ENCODE data around the gene HS3ST5.
"Not testable (repeated sequence)": the region's sequence is repeated elsewhere in the genome, so short reads cannot be mapped to it uniquely, and the experiment has no call there.

HS3ST5 gene

DNA sequence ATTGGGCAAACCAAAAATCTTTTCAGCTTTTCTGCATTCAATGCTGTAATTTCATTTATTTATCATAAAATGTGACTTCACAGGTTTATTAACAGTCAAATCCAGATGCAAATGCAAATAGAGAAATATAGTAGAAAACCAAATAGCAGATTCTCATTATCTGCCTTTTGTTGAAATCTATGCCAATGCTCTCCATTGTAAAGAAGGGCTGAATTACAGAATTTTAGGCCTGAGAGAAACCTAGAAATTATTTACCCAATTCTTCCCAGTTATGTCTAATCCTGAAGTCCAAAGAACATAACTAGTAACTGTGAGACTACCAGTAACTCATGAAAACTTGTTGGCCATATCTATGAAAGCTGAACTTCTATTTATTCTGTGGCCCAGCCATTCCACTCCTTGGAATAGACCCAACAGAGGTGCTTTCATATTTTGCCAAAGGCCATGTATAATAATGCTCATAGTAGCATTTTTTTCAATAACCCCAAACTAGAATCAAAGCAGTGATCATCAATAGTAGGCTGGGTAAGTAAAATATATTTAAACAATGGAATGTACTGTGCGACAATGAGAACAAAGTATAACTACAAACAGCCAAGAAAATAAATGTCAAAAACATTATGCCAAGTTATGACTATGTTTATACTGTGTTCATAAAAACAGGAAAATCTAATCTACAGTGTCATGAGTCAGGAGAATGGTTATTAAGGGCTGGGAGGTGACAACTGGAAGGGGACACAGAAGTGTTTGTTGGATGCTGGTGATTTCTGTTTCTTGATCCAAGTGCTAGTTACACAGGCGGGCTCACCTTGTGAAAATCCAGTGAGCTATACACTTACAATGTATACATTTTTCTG, 183.8 kb downstream of the HS3ST5 start:
- no peak for DNase-seq (ENCODE audit: low read depth in 1 of 2, low spot score in 1 of 2)

DNA sequence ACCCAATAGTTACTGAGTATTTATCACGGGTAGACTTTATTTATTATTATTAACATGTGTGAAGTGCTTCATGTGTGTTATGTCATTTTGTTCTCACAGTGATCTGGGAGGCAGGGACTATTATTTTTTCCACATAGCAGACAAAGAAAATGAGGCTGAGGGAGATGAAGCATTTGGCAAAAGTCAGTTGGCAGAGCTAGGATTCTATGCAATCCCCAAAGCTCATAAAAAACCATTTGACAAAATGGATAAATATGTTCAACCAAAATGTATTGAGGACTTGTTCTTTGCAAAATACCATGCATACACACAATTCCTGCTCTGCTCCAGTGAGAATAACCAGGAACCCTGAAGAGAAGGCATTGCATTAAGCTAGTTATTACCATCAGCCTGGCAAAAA, 184.4 kb downstream of the HS3ST5 start:
- no peak for DNase-seq (ENCODE audit: low read depth in 1 of 2, low spot score in 1 of 2)

GRCh38 chr6:114157848-114158247, 185.0 kb downstream of the HS3ST5 start:
- no peak for DNase-seq (ENCODE audit: low read depth in 1 of 2, low spot score in 1 of 2)

- DNase-seq (ENCODE audit: low read depth in 1 of 2, low spot score in 1 of 2), result no peak
Observed at GRCh38 chr6:114155763-114156162, 187.1 kb downstream of the HS3ST5 start.

- DNase-seq (ENCODE audit: low read depth in 1 of 2, low spot score in 1 of 2), result no peak
Observed at GRCh38 chr6:114154812-114155211, 188.0 kb downstream of the HS3ST5 start.

DNA sequence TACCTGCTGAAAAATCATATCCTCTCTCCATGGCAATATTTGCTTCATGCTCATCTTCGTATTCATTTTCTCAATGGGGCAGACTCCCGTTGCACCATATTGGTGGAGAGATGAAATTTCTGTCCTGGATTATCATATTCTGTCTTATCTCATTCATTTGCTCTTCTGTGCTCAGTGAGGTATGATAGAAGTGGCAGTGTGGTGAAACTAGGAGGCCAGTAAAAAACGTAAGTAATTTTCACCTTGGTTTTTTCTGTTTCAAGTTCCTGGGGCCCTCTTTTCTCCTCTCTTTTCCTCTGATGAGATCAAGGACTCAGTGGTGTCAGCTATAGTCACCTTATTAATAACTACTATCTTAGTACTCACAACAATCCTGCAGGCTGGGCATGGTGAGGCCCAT, 189.4 kb downstream of the HS3ST5 start:
- DNase-seq (ENCODE audit: low read depth in 1 of 2, low spot score in 1 of 2), result no peak

DNA sequence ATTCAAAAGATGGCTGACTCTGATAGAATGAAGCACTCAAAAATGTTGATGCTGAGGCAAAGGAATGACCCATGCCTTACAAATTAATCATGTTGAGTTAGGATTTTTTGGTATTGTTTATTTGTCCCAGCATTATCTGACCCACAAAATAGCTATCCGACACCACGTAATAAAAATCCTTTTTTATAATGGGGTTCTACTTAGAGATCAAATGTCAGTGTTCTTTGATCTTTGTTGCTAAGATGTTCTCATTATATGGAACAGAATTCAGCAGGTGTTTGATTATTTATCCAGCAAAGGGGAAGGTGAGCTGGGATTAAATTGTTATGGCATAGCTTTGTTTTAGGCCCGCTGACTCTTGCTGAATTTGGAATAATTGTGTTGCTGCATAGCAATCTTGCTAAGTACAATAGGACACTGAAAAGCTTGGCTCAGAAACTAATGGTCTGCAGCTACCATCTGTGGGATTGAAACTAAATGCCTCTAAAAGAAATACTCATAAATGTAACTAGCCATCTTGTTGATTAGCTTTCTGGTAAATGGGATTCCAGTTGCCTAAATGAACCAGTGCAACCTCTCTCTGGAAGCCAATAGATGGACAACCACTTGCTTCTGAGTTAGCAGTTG, 191.6 kb downstream of the HS3ST5 start:
- no peak for DNase-seq (ENCODE audit: low read depth in 1 of 2, low spot score in 1 of 2)

- DNase-seq (ENCODE audit: low read depth in 1 of 2, low spot score in 1 of 2), result not testable (repeated sequence)
Observed at GRCh38 chr6:114149182-114149581, 193.6 kb downstream of the HS3ST5 start.

DNA sequence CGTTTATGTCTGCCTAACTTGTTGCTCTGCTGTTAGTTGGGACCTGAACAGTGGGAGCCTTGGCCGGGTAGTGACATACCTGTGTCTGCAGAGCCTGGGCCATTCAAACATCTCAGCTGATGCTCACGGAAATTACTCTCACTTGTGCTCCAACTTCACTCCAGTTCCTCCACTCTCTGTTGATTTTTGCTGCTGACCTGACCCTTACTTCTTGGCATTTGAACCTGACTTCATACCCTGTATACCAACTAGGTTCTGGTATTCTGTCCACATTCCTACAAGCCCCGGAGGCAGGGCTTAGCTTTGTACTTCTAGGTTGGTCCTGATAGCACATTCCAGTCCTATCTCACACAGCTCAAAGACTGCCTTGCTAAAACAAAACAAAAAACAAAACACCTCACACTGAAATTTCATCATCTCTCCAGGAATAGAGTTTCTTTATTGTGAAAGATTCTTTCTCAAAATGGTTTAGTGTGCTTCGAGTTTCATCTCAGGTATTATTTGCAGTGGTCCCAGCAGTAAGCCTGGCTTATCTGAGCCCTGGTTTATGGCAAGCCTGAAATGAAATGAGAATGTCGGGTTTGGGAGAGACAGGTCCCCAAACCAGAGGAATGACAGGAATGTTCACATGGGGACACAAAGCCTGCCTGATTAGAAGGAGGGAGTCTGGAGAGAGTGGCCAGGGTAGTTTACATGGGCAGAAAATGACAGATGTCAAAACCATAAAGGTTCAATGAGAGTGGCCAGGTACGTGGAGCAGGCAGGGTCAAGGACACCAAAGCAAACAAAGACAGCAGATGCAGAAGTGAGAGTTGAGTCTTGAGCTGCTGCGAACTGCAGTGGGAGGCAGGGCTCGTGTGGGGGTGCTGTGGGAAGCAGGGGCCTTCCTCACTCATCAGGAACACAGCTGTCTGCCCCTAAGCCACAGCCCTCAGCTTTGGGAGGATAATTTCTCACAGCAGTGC, 197.7 kb downstream of the HS3ST5 start:
- no peak for DNase-seq (ENCODE audit: low read depth in 1 of 2, low spot score in 1 of 2)

GRCh38 chr6:114142258-114142657, 200.6 kb downstream of the HS3ST5 start:
- no peak for DNase-seq (ENCODE audit: low read depth in 1 of 2, low spot score in 1 of 2)

GRCh38 chr6:114140416-114140815, 202.4 kb downstream of the HS3ST5 start:
- no peak for DNase-seq (ENCODE audit: low read depth in 1 of 2, low spot score in 1 of 2)

- no peak for DNase-seq (ENCODE audit: low read depth in 1 of 2, low spot score in 1 of 2)
Observed at GRCh38 chr6:114138577-114139248, 204.1 kb downstream of the HS3ST5 start.

DNA sequence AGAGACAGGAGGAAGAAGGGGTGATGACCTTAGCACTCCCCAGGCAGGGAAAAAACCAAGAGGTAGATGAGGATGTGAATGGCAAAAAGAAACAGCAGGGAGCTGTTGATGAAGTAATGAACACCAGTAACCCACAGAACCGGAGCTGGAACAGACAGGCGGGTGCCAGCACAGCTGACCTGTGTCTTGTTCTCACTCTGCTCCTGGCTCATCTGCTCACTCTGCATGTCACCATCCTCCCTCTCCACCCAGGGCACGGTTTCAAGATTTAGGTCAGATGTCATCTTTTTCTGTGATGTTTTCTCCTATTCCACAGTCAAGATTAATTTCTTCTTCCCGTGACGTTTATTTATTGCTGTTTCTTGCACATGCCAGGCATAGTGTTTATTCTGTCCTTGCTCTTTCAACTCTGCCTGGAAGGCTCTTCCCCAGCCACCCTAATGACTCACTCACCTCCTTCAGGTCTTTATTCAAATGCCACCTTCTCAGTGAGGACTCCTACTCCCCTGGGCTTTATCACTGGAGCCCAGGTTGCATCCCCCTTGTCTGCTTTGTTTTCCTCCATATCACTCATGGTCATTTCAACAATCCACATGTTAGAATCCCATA, 207.4 kb downstream of the HS3ST5 start:
- no peak for DNase-seq (ENCODE audit: low read depth in 1 of 2, low spot score in 1 of 2)

- no peak for DNase-seq (ENCODE audit: low read depth in 1 of 2, low spot score in 1 of 2)
Observed at GRCh38 chr6:114133816-114134215, 209.0 kb downstream of the HS3ST5 start.

DNA sequence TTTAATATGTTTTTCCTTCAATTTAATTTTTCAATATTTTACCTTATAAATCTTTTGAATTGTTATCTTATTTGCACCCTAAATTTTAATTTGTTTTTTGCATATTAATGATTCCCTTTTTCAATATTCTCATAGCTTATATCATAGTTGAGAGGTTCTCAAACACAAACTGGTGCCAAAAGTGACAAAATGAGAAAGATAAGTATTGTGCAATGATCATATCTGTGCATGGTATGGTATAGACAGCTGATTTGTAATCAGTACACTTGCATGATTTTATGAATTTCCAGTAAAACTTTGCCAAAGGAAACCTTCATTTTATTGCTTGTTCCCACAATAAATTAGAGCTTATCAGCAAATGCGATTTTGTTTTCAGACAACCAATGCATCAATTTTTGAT, 210.9 kb downstream of the HS3ST5 start:
- DNase-seq (ENCODE audit: low read depth in 1 of 2, low spot score in 1 of 2), result no peak

GRCh38 chr6:114125576-114125975, 217.2 kb downstream of the HS3ST5 start:
- DNase-seq (ENCODE audit: low read depth in 1 of 2, low spot score in 1 of 2), result no peak

DNA sequence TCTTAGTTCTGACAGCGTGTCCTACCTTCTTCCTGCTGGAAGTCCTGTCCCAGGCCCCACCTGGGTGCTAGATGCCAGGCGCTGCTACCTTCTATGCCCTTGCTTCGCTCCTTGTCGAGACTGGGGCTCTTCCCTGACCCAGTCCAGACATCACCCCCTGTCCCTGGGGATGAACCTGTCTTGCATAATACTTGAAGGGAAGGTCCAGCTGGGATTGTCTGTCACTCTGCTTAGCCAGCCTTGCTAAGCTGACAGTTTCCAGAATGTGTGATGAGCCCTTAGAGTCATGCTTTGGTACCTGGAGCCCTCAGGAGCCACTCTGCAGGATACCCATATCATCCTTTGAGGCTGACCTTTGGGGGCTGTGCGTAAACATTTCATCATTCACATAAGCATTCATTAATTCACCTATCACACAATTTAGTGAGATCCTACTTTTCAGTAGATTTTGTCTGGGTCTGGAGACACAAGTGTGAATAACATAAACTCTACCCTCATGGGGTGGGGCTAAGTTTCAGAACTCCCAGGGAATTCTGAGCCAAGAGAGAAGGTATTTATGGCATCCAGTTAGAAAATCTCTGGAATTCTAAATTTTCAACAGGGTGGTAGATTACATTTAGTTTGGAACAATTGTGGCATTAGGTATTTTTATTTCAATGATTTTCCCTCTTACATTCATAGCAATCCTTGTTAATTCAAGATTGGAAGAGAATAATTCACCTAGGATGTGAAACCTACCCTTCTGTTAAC, 220.7 kb downstream of the HS3ST5 start:
- no peak for DNase-seq (ENCODE audit: low read depth in 1 of 2, low spot score in 1 of 2)

GRCh38 chr6:114119056-114119455, 223.8 kb downstream of the HS3ST5 start:
- DNase-seq (ENCODE audit: low read depth in 1 of 2, low spot score in 1 of 2), result no peak

GRCh38 chr6:114115652-114116051, 227.2 kb downstream of the HS3ST5 start:
- no peak for DNase-seq (ENCODE audit: low read depth in 1 of 2, low spot score in 1 of 2)
